Calu3 (cell line): Measurements from ENCODE around the gene INSIG2. TPM values are rescaled to one million over a fixed set of nuclear protein-coding genes. Genes with fewer than 3 reads are reported as not detected.

Experiments
- BruUV-seq: library from RNA; stranded (reverse); fragments of 400-500 nt; replicated peaks from 2 replicates; lab custom pipeline; 2021; lab: Mats Ljungman, UMichigan
- CTCF ChIA-PET: fragments of 300-600 bp; sonication (Branson Sonifier 250); formaldehyde crosslinking; loops from one replicate; lab custom pipeline; 2022; ENCODE audit warnings: antibody characterized with exemption; lab: Charles Lee
- DNase-seq: peaks from one replicate; pipeline ENCODE4 v3.0.0; 2022
- H3K27ac Mint-ChIP-seq: one replicate; pipeline ENCODE4 v1.8.0; 2022; ENCODE audit warnings: mixed read lengths; ENCODE audit not compliant: unreplicated experiment
- H3K27me3 Mint-ChIP-seq: one replicate; pipeline ENCODE4 v1.8.0; 2022; ENCODE audit warnings: mixed read lengths; ENCODE audit not compliant: unreplicated experiment
- H3K36me3 Mint-ChIP-seq: one replicate; pipeline ENCODE4 v1.8.0; 2022; ENCODE audit warnings: mild to moderate bottlenecking, moderate library complexity, mixed read lengths; ENCODE audit not compliant: insufficient read depth, unreplicated experiment
- H3K4me1 Mint-ChIP-seq: one replicate; pipeline ENCODE4 v1.8.0; 2022; ENCODE audit warnings: mild to moderate bottlenecking, low read depth, mixed read lengths; ENCODE audit not compliant: unreplicated experiment
- H3K4me3 Mint-ChIP-seq: one replicate; pipeline ENCODE4 v1.8.0; 2022; ENCODE audit warnings: mild to moderate bottlenecking, low read depth, moderate library complexity, mixed read lengths; ENCODE audit not compliant: unreplicated experiment
- H3K9me3 Mint-ChIP-seq: one replicate; pipeline ENCODE4 v1.8.0; 2022; ENCODE audit warnings: low read depth, mixed read lengths; ENCODE audit not compliant: unreplicated experiment
- CTCF ChIP-seq: fragments of 200-600 bp; IDR thresholded peaks from one replicate; pipeline ENCODE4 v1.8.0; 2022; ENCODE audit warnings: antibody characterized with exemption; ENCODE audit not compliant: unreplicated experiment
- intact Hi-C: fragments of 100-400 bp; cut with micrococcal nuclease; formaldehyde crosslinking; loops from one replicate; pipeline ENCODE4 v1.10.0; 2022; ENCODE audit not compliant: unreplicated experiment
- total RNA-seq: library from RNA; stranded (reverse); gene quantifications from 2 replicates; pipeline ENCODE4 v1.2.3, GENCODE V29; 2022

The INSIG2 gene
- total RNA-seq, 1 experiment from 2014 or later, result 67.1 TPM

DNA sequence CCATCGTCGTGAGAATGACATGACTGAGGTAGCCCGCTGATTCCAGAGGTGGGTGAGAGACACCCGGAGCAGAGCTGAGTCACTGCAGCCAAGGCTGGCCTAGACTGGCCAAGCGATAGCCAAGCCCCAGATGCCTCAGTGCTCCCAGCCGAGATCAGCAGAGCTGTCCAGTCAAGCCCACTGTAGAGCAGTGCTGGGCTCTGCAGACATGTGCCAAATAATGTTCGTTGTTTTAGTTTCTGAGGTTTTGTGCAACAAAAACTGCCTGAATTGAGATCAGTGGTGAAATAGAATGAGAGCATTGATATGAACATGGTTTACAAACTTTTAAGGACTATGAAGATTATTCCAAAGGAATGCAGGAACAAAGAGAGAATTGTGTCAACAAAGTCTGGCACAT, 42.1 kb downstream of the INSIG2 start:
- Mint-ChIP-seq H3K4me1 (peaks cover 15% of the 10 kb centered on the region), H3K27ac (no peak overlapping the region), H3K27me3 (no peaks in the 10 kb centered on the region), H3K4me3 (no peak overlapping the region), H3K36me3 (peaks cover 21% of the 10 kb centered on the region), H3K9me3 (peaks cover 2% of the 10 kb centered on the region)
- no TSS peak for BruUV-seq
- CTCF ChIA-PET, result interaction anchor here (0.6 kb wide), 1 partner anchor 155 kb away, joined by 3 read pairs; no protein-coding TSS in a partner anchor
- no peak for DNase-seq
- TF ChIP-seq CTCF, result no peak
- intact Hi-C loops, result no loop called here

GRCh38 chr2:118131771-118132170, 43.5 kb downstream of the INSIG2 start:
- TF ChIP-seq CTCF, result no peak
- intact Hi-C loops, result no loop called here
- Mint-ChIP-seq H3K9me3 (peaks cover 5% of the 10 kb centered on the region), H3K4me1 (peaks cover 13% of the 10 kb centered on the region), H3K27me3 (no peaks in the 10 kb centered on the region), H3K36me3 (peaks cover 19% of the 10 kb centered on the region), H3K27ac (no peak overlapping the region), H3K4me3 (no peak overlapping the region)
- no TSS peak for BruUV-seq
- DNase-seq, result no peak
- CTCF ChIA-PET, result no interaction called here

DNA sequence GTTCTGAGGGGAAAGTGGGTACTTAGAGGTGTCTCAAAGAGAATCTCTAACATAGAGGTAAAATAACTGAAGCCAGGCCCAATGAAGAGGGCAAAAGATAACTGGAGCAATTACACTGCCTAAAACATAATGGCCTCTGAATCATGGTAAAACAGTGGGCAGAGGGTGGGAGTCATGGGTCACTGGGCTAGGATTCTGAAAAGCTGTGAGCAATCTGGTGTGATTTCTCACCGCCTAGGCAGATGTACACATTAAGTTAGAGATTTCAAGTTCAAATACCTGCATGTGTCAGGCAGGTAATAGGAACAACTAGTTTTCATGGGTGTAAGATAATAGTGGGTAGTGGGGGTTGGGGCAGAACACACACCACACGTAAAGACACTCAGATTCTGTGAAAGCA, 45.6 kb downstream of the INSIG2 start:
- CTCF ChIA-PET, result no interaction called here
- intact Hi-C loops, result no loop called here
- no peak for TF ChIP-seq CTCF
- Mint-ChIP-seq H3K27me3 (no peaks in the 10 kb centered on the region), H3K4me3 (no peak overlapping the region), H3K36me3 (peaks cover 5% of the 10 kb centered on the region), H3K9me3 (peaks cover 5% of the 10 kb centered on the region), H3K4me1 (no peaks in the 10 kb centered on the region), H3K27ac (no peak overlapping the region)
- DNase-seq, result no peak
- BruUV-seq, result no TSS peak

GRCh38 chr2:118134650-118135049, 46.4 kb downstream of the INSIG2 start:
- Mint-ChIP-seq H3K36me3 (no peaks in the 10 kb centered on the region), H3K27me3 (no peaks in the 10 kb centered on the region), H3K4me3 (no peak overlapping the region), H3K4me1 (no peaks in the 10 kb centered on the region), H3K9me3 (peaks cover 5% of the 10 kb centered on the region), H3K27ac (no peak overlapping the region)
- CTCF ChIA-PET, result interaction anchor here (0.6 to 1.1 kb wide), 2 partner anchors 11 to 47 kb away, joined by 3 read pairs; partner anchors contain the start of gene INSIG2
- DNase-seq, result no peak
- intact Hi-C loops, result no loop called here
- BruUV-seq, result no TSS peak
- no peak for TF ChIP-seq CTCF
